22Rv1 (cell line): ENCODE data around the gene TTC28.

Source experiments
- H3K27ac ChIP-seq: fragments of 450-650 bp; 2 replicates; pipeline ENCODE4 v1.5.1; 2017
- ZFX ChIP-seq: fragments of 450-650 bp; IDR thresholded peaks from 2 replicates; pipeline ENCODE4 v1.6.1; 2017; ENCODE audit warnings: antibody characterized with exemption, borderline replicate concordance
- TF ChIP-seq, protein P1 (sequence below): fragments of 450-650 bp; IDR thresholded peaks from 2 replicates; pipeline ENCODE4 v1.5.1; 2017; ENCODE audit warnings: mild to moderate bottlenecking

TTC28 gene

DNA sequence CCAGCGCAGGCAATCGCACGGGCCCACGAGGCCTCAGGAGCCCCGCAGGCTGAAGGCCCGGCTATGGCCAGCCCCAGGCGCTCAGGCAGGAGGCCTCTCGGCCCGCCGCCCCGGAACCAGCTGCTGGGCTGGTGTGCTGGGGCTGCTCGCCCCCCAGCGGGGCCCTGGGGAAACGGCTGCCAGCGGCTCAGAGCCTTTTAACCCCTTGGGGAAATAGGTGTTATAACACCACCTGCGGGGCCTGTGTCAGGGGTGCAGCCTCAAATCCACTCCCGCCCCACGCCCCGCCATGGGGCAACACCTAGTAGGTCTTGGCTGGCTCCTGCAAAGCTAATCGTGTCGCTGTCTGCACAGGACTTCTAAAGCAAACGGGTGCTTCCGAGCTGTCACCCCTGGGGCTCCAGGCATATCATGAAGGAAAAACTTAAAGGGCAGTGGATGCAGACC lies 237.4 kb downstream of the TTC28 start:
- TF ChIP-seq ZFX: no peak
- TF ChIP-seq, protein P1, sequence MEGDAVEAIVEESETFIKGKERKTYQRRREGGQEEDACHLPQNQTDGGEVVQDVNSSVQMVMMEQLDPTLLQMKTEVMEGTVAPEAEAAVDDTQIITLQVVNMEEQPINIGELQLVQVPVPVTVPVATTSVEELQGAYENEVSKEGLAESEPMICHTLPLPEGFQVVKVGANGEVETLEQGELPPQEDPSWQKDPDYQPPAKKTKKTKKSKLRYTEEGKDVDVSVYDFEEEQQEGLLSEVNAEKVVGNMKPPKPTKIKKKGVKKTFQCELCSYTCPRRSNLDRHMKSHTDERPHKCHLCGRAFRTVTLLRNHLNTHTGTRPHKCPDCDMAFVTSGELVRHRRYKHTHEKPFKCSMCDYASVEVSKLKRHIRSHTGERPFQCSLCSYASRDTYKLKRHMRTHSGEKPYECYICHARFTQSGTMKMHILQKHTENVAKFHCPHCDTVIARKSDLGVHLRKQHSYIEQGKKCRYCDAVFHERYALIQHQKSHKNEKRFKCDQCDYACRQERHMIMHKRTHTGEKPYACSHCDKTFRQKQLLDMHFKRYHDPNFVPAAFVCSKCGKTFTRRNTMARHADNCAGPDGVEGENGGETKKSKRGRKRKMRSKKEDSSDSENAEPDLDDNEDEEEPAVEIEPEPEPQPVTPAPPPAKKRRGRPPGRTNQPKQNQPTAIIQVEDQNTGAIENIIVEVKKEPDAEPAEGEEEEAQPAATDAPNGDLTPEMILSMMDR: peak; percentile 17; the same call in 1 of the 2 replicates
- H3K27ac ChIP-seq: no peak overlapping the region

DNA sequence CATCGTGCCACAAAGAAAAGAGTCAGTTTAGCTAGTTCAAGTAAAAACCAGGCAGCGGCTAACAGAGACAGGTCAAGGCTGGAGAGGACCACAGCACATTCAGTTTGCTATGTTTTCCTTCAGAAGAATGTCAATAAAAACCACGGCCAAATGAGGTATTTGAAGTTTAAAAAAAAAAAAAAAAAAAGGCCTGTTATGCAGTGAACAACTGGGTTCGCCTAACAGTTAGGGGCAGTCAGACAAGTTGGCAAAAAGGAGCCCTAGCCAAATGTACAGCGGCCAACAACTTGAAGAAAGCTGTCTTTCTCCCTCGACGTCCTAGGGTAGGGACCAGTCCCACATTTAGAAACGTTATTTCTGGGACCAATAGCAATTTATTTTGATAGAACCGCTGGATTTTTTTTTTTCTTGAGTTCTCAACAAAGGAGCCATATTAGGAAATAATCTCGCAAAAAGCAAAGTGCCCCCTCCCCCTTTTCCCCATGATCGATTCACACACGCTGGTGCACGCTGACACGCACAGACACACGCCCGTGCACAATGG lies 237.8 kb downstream of the TTC28 start:
- H3K27ac ChIP-seq: no peak overlapping the region

DNA sequence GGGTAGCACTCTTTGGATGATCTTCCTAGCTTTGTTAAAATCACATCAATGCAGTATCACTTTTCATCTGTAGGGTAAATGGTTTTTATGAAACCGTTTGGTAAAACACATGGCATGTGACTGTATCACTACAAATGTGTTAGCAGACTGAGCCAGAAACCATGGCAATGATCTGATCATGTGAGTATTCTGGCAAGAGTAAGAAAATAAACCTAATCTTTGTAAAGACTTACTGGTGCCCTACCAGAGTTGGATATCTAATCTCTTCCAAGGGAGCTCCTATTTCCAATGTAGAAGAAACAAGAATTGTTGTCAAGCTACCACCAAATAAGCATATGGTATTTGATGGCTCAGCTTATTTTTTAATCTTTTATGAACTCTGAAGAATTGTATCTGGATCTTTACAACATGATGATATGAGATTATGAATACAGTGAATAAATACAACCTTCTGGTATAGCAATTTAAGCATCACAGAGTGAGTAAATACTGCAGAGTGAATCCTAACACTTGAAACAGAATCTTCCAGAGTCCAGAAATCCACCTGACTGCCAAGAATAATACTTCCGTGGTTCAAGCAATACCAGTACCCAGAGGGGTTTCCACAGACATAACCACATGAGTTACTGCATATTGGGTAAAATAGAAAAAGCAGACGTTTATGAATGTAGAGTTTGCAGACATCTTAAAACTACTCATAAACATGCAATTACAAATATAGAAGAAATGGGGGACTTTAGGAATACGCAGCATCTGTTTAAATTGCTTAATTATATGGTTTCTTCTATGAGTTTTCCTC lies 238.8 kb downstream of the TTC28 start:
- TF ChIP-seq, protein P1: no peak
- no peak for TF ChIP-seq ZFX
- H3K27ac ChIP-seq: no peak overlapping the region

More for the DNA sequence above, 237.8 kb downstream of the TTC28 start:
- TF ChIP-seq, protein P1: no peak
- TF ChIP-seq ZFX: no peak

DNA sequence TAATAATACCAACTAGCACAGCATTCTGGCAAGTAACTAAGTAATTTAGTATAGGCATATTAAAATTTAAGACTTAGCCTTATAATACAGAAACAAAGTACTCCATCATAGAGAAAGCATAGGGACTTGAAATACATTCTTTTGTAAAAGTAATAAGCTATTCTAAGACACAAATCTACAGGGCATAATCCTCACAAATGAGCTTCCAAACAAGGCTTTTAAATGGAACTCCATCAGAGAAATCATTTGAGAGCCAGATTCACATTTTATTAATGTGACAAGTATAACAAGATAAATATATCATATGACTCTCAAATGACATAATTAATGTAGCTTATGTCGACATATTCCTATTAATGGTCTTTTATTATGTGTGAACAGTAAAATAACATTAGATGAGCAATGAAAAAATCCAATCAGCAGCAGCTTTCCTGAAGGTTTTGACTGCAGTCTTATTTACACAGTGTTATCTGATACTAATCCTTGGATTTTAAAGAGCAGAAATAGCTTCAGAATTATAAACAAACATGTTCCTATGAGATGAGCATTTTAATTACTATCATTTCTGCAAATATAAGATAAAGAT lies 241.4 kb downstream of the TTC28 start:
- H3K27ac ChIP-seq: no peak overlapping the region
- TF ChIP-seq, protein P1: no peak
- TF ChIP-seq ZFX: no peak

DNA sequence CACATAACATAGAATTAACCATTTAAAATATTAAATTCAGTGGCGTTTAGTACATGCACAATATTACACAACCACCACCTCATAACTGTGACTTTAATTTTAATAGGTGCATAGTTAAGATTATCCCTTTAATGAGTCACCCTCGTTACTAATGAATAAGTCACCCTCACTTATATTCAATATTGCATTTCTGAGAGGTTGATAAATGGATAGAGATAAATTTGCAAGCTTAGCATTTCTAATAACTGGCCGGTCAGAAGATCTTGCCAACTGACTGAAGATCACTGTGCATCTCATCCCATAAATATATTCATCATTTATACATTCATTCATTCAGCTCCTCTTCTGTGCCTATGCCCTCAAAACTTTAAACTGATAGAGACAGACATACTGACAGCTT lies 243.7 kb downstream of the TTC28 start:
- TF ChIP-seq, protein P1: no peak
- no peak for TF ChIP-seq ZFX
- H3K27ac ChIP-seq: no peak overlapping the region

DNA sequence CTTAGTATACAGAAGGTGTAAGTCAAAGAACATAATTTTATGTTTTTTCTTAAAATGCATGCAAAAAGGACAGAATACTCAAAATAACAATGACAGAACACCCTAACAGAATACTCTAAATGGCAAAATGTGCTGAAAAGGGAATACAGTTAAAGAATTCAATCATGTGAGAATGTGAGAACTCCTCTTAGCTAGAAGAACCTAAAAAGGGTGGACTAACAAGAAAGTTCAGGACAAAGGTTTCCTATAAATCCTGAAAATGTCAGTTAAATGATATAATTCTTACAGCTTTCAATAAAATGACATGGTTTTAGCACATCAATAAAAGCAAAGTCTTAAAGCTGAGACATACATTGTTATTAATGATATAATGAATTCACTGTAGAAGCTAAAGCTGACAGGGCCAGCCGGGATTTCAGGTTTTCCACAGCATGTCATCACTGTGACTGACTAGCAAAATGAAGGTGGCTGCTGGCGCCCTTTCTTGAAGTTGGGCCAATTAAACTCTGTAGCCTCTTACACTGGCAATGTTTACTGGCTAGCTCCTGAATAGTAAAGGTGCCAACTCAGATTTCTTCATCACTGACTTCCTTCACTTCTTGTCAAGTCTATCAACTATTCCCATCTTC lies 244.4 kb downstream of the TTC28 start:
- TF ChIP-seq, protein P1: no peak
- TF ChIP-seq ZFX: no peak
- H3K27ac ChIP-seq: no peak overlapping the region
